GM12891 (cell line): ENCODE measurements around the gene PTPRN2.
A peak's percentile ranks its signal among the peaks of the same experiment; 100 is the strongest.

ENCODE experiments used
- DNase-seq: peaks from one replicate; pipeline ENCODE4 v3.0.0; 2011; ENCODE audit warnings: low spot score; ENCODE audit not compliant: insufficient read length
- FAIRE-seq: peaks from 2 replicates; lab custom pipeline; 2011; peaks lifted over from hg19 to GRCh38; lab: Jason Lieb, UNC
- PAX5 ChIP-seq: IDR thresholded peaks from 2 replicates; pipeline ENCODE4 v1.6.1; 2011; ENCODE audit warnings: low read length, moderate library complexity, mild to moderate bottlenecking; ENCODE audit not compliant: insufficient read depth, severe bottlenecking
- POLR2A ChIP-seq: IDR thresholded peaks from 2 replicates; pipeline ENCODE4 v1.6.1; 2011; ENCODE audit warnings: low read depth, low read length, control low read depth
- POLR2AphosphoS5 ChIP-seq: IDR thresholded peaks from 2 replicates; pipeline ENCODE4 v1.6.1; 2011; ENCODE audit warnings: low read depth, low read length, control low read depth
- POU2F2 ChIP-seq: IDR thresholded peaks from 2 replicates; pipeline ENCODE4 v1.6.1; 2011; ENCODE audit warnings: low read depth, mild to moderate bottlenecking, control low read depth, low read length, moderate library complexity
- SPI1 ChIP-seq: IDR thresholded peaks from 2 replicates; pipeline ENCODE4 v1.6.1; 2011; ENCODE audit warnings: low read depth, low read length, control low read depth
- TAF1 ChIP-seq: IDR thresholded peaks from 2 replicates; pipeline ENCODE4 v1.6.1; 2011; ENCODE audit warnings: low read depth, low read length, control low read depth

Gene PTPRN2

DNA sequence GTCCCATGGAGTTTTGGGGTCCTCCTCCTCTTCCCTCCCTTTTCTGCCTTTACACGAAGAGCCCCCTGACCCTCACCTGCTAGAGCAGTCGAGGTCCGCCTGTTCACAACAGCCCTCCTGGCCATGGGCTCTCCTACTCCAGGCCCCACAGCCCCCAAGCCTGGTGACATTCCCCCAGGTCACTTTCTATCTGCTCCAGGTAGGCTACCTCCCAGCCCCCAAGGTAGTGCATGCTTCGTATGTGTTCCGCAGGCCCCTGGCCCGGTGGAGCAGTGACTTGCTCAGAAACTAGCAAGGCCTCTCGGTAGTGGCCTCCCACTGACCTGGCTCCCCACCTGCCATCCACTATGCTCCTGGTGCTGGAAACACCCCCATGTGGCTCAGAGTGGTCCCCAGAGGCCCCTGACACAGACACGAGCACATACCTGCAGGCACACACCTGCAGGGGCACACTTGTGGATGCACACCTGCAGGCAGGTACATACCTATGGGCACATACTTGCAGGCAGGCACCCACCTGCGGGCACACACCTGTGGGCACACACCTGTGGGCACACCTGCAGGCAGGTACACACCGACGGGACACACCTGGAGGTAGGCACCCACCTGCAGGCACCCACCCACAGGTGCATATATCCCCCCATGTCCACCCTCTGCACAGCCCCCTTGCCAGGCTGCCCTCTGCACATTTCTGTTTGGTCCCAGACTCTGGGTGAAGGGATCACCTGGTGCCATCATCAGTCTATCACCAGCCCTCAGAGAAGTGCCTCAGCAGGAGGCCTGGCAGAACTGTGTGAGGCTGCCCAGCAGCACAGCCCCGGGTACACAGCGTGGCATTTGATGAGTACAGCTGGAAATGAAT lies 322.5 kb downstream of the PTPRN2 start:
- DNase-seq (no peak), FAIRE-seq (no peak)
- no peak for TF ChIP-seq PAX5
- no peak for TF ChIP-seq TAF1
- TF ChIP-seq POLR2A = no peak
- TF ChIP-seq POLR2AphosphoS5 = no peak
- TF ChIP-seq POU2F2 = no peak
- no peak for TF ChIP-seq SPI1

DNA sequence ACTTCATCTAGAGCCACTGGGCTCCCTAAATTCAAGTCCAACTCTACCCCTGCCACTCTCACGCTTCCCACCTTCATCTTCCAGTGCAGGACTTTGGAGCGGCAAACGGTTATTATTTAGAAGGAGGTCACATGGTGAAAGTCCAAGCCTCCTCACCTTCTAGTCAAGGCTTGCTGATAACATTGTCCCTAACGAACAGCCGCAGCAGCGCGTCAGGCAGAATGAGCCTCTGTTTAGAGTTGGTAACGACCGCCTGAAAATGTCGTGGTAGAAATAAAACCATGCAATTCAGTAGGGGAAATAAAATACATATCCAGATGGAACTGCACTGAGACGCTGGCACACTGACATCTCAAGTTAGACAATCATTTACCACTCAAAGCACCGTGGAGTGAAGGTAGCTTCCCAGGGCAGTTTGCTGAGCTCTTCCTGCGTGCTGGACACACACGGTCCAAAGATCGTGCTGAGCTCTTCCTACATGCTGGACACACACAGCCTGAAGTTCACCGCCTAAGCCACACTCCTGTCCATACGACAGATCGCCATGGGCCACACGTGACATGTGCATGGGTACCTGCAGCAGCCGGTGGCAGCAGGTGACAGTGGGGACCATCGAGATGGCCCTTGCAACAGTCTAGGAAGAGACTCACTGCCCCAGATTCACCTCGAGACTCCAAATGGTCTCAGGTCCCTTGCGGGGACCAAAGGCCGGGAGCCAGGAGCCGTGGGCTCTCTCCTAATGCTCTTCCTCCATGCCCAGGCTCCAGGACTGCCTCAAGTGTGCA lies 323.5 kb downstream of the PTPRN2 start:
- TF ChIP-seq SPI1 (no peak), POLR2AphosphoS5 (no peak), PAX5 (no peak), POLR2A (no peak), POU2F2 (no peak), TAF1 (no peak)
- DNase-seq = no peak
- no peak for FAIRE-seq

DNA sequence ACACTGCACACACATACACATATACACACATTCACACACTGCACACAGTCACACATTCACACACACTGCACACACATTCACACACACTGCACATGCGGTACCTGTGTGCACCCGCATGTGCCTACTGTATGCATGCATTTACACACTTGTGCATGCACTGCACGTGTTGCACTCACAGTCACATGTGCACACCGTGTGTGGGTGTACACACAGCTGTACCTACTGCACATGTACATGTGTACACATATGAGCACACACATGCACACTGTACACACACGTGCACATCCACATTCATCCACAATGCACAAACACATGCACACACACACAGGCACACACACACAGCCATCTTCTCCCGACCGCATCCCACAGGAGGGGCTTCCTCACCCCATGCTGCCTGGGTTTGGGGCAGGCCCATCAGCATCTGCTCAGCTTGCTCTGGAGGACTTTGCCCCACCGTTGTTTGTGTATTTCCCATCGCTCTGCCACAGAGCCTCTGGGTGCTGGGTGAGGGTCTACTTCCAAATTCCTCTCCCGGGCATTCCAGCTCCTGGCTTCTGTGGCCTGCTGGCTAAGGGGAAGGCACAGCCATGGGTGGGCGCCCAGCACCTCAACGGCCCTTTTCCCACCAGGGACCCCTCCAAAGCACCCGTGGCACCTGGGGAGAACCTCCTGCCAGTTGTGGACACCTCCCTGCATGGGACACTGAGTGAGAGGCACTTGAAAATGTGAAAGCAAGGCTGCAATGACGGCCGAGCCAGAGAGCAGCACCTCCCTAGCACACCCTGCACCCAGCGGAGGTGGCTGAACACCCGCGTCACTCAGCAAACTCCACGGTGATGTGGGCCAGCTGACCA lies 324.3 kb downstream of the PTPRN2 start:
- no peak for TF ChIP-seq POU2F2
- TF ChIP-seq SPI1 = no peak
- no peak for TF ChIP-seq POLR2AphosphoS5
- no peak for TF ChIP-seq PAX5
- TF ChIP-seq POLR2A = no peak
- no peak for TF ChIP-seq TAF1
- FAIRE-seq (no peak), DNase-seq (no peak)

DNA sequence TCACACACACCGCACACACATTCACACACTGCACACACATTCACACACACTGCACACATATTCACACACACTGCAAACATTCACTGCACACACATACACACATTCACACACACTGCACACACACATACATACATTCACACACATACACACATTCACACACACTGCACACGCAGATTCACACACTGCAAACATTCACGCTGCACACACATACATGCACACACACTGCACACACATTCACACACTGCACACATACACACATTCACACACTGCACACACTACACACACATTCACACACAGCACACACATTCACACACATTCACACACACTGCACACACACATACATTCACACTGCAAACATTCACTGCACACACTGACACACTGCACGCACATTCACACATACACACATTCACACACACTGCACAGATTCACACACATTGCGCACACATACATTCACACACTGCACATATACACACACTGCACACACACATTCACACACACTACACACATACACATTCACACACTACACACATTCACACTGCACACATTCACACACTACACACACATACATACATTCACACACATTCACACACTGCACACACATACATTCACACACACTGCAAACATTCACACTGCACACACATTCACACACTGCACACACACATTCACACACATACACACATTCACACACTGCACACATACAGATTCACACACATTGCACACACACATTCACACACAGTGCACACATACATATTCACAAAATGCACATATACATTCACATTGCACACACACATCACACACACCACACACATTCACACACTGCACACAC lies 325.1 kb downstream of the PTPRN2 start:
- FAIRE-seq = peak; percentile 31
- TF ChIP-seq POU2F2 (no peak), PAX5 (no peak), POLR2A (no peak), SPI1 (no peak), TAF1 (no peak), POLR2AphosphoS5 (no peak)
- DNase-seq = no peak

DNA sequence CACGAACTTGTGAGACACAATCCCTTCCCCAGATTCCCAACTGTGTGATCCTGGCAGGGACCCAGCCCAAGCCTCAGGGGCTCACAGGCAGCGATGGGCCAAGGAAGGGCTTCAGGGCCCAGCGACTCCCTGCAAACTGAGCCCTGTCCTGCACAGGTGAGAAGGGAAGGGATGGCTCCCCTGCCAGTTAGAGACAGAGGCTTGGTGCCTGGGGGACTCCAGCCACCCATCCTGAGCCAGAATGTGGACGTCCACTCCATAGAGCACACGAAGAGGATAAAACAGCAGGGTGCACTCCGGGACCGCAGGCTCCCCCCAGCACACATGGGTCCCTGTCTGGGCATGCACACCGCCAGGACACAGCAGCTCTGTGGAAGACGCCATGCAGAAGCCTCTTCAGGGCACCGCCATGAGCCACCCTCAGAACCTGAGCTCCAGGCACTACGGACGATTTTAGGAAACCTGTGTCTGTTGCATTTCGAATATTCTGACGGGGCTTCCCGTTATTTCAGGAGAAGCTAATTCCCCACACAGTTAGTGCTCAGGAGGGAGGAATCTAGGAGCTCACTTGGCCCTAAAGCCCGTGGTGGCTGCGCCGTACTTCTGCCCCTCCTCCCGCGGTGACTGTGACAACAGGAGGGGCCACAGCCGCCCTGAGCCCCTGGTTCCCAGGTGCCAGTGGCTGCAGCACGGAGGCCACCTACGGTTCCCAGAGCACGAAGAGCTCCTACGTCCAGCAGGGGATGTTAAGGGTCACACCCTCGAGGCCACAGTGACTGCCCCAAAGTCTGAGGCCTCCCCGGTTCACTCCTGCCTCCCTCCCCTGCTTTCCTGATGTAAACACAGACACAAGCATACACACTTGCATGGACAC lies 326.0 kb downstream of the PTPRN2 start:
- no peak for TF ChIP-seq PAX5
- TF ChIP-seq SPI1 = no peak
- TF ChIP-seq POLR2A = no peak
- TF ChIP-seq TAF1 = no peak
- no peak for TF ChIP-seq POLR2AphosphoS5
- no peak for TF ChIP-seq POU2F2
- FAIRE-seq = no peak
- DNase-seq = no peak

DNA sequence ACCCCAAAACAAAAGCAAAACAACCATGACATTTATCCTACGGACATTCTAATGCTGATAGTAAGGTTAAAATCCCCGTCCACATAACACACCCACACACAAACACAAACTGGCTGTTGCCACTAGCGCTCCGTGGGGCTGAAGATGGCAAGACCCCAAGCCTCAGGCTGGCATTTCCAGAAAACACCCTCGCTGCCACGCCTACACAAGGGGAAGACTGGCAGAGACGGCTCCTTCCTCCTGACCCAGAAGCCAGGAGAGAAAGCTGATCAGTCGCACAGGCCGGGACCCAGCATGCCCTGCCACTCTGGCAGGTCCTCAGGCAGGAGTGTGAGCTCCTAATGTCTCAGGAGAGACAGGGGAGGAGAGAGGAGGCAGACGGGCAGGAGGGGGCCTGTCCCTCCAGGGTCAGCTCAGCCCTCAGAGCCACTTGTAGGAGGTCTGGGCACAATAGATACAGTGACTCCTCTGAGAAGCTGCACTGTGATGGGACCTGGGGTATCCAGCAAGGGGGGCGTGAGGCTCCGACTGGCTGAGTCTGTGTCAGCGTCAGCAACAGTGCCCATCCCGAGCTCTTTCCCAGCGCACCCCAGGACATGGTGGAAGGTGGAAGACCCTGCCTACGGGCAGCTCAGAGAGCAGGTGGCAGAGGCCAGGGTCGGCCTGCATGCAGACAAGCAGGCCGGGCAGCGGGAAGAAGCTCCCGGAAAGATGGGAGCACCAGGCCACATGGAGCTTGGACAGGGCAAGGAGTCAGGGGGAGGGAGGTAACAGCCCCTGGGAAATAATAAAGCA lies 326.9 kb downstream of the PTPRN2 start:
- DNase-seq (no peak), FAIRE-seq (no peak)
- TF ChIP-seq POLR2AphosphoS5 (no peak), PAX5 (no peak), SPI1 (no peak), POLR2A (no peak), TAF1 (no peak), POU2F2 (no peak)

DNA sequence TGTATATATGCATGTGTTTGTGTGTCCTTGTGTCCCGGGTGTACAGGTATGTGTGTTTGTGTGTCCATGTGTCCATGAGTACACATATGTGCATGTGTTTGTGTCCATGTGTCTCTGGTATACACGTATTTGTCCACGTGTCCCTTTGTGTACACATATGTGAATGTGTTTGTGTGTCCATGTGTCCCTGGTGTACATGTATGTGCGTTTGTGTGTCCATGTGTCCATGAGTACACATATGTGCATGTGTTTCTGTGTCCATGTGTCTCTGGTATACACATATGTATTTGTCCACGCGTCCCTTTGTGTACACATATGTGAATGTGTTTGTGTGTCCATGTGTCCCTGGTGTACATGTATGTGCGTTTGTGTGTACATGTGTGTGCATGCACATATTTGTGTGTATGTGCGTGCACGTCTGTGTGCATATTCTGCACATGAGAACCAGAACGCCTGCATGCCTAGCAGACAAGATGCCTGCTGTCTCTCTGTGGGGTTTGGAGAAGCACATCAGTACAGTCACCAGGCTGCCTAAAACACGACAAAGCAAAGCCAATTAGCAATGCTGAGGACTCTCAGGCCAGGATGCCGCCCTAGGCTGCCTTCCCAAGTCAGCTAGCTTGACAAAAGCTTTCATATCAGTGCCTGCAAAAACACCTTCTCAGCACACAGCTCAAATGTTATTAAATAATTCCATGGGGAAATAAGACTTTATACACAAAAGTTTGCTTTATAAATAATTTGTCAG lies 327.8 kb downstream of the PTPRN2 start:
- no peak for FAIRE-seq

More for the DNA sequence above, 327.8 kb downstream of the PTPRN2 start:
- no peak for DNase-seq
- TF ChIP-seq SPI1 = no peak
- TF ChIP-seq POU2F2 = no peak
- TF ChIP-seq POLR2A = no peak
- no peak for TF ChIP-seq TAF1
- TF ChIP-seq PAX5 = no peak
